ENCODE measurements around the gene FOXS1.

FOXS1 gene

DNA sequence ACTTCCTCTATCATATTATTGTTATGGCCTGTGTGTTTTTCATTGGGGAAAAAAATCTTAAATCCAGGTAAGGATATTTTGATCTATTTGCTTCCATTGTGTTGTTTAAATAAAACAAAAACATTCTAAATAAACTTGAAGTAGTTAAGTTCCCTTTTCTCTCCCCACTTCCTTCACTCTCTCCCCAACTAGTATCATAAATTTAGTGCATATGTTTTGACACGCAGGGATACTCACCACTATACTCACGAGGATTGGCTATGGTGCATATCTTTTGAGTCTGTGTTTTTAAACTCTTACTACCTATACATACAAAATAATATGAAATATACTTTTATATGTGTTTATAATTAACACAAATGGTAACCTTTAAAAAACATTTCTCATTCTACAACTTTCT is 30.3 kb upstream of the FOXS1 start:
- no peaks in the 10 kb centered on the region for H3K9me3 ChIP-seq (replicated peaks; ENCODE audit: insufficient read depth, low read length)
- H3F3A ChIP-seq (ENCODE audit: insufficient read depth, low read length), result no peaks in the 10 kb centered on the region
- no peaks in the 10 kb centered on the region for H3K4me1 ChIP-seq (ENCODE audit: low read length)
- H3K9me2 ChIP-seq (replicated peaks; ENCODE audit: insufficient read depth, low read length), result no peaks in the 10 kb centered on the region
- no peak overlapping the region for H3K27ac ChIP-seq (ENCODE audit: low read length)
- no peak for TF ChIP-seq EZH2phosphoT487 (IDR thresholded peaks at IDR 0.05; ENCODE audit: low read length)
- no peak for TF ChIP-seq EZH2 (optimal IDR thresholded peaks at IDR 0.05; ENCODE audit: low read depth, low read length)
- TF ChIP-seq, protein P1, sequence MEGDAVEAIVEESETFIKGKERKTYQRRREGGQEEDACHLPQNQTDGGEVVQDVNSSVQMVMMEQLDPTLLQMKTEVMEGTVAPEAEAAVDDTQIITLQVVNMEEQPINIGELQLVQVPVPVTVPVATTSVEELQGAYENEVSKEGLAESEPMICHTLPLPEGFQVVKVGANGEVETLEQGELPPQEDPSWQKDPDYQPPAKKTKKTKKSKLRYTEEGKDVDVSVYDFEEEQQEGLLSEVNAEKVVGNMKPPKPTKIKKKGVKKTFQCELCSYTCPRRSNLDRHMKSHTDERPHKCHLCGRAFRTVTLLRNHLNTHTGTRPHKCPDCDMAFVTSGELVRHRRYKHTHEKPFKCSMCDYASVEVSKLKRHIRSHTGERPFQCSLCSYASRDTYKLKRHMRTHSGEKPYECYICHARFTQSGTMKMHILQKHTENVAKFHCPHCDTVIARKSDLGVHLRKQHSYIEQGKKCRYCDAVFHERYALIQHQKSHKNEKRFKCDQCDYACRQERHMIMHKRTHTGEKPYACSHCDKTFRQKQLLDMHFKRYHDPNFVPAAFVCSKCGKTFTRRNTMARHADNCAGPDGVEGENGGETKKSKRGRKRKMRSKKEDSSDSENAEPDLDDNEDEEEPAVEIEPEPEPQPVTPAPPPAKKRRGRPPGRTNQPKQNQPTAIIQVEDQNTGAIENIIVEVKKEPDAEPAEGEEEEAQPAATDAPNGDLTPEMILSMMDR (IDR thresholded peaks at IDR 0.05; ENCODE audit: low read length), result no peak
- H3K9ac ChIP-seq (ENCODE audit: low read length), result no peak overlapping the region
- no peak overlapping the region for H3K4me3 ChIP-seq (ENCODE audit: low read length)
- no peak for DNase-seq
- no peaks in the 10 kb centered on the region for H3K36me3 ChIP-seq (replicated peaks; ENCODE audit: insufficient read depth, low read length)
- no peak overlapping the region for H2AFZ ChIP-seq (ENCODE audit: low read length)
- no peaks in the 10 kb centered on the region for H4K20me1 ChIP-seq (ENCODE audit: insufficient read depth, low read length)
- no peak overlapping the region for H3K4me2 ChIP-seq (ENCODE audit: low read depth, low read length)
- H3K27me3 ChIP-seq (replicated peaks; ENCODE audit: insufficient read depth, low read length), result peaks cover 81% of the 10 kb centered on the region
- H3K79me2 ChIP-seq (ENCODE audit: low read length), result no peaks in the 10 kb centered on the region

DNA sequence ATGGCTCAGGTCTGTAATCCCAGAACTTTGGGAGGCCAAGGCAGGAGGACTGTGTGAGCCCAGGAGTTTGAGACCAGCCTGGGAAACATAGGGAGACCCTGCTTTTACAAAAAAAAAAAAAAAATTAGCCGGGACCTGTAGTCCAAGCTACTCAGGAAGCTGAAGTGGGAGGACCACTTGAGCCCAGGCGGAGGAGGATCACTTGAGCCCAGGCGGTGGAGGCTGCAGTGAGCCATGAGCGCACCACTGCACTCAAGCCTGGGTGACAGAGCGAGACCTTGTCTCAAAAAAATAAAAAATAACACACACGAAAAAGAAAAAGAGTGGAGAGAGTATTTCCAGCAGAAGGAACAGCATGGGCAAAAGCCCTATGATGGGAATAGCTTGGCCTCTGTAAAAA is 27.0 kb upstream of the FOXS1 start:
- Histone ChIP-seq H4K20me1 (ENCODE audit: insufficient read depth, low read length) (no peaks in the 10 kb centered on the region), H3K79me2 (ENCODE audit: low read length) (no peaks in the 10 kb centered on the region), H3K27me3 (replicated peaks; ENCODE audit: insufficient read depth, low read length) (peaks cover 90% of the 10 kb centered on the region), H2AFZ (ENCODE audit: low read length) (no peak overlapping the region), H3K9ac (ENCODE audit: low read length) (no peak overlapping the region), H3K9me2 (replicated peaks; ENCODE audit: insufficient read depth, low read length) (no peaks in the 10 kb centered on the region), H3K27ac (ENCODE audit: low read length) (no peak overlapping the region), H3K4me1 (ENCODE audit: low read length) (no peaks in the 10 kb centered on the region), H3K4me2 (ENCODE audit: low read depth, low read length) (no peak overlapping the region), H3K36me3 (replicated peaks; ENCODE audit: insufficient read depth, low read length) (no peaks in the 10 kb centered on the region), H3K4me3 (ENCODE audit: low read length) (no peak overlapping the region), H3F3A (ENCODE audit: insufficient read depth, low read length) (no peaks in the 10 kb centered on the region), H3K9me3 (replicated peaks; ENCODE audit: insufficient read depth, low read length) (no peaks in the 10 kb centered on the region)
- DNase-seq, result no peak
- TF ChIP-seq, protein P1 (IDR thresholded peaks at IDR 0.05; ENCODE audit: low read length), result no peak
- no peak for TF ChIP-seq EZH2phosphoT487 (IDR thresholded peaks at IDR 0.05; ENCODE audit: low read length)
- no peak for TF ChIP-seq EZH2 (optimal IDR thresholded peaks at IDR 0.05; ENCODE audit: low read depth, low read length)

DNA sequence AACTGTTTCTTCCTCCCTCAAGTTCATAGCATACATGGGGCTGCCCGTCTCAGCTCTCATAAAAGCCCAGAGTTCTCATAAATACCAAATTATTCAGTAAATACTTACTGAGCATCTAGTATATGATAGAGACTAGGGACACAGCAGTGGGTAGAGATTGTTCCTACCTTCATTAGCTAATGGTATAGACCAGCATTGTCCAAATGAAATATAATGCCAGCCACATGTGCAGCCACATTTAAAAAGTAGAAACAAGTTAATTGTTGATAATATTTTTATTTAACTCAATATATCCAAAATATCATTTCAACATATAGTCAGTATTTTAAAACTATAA is 26.2 kb upstream of the FOXS1 start:
- H3K9me2 ChIP-seq (replicated peaks; ENCODE audit: insufficient read depth, low read length), result no peaks in the 10 kb centered on the region
- no peak overlapping the region for H2AFZ ChIP-seq (ENCODE audit: low read length)
- H3K4me2 ChIP-seq (ENCODE audit: low read depth, low read length), result no peak overlapping the region
- peaks cover 90% of the 10 kb centered on the region for H3K27me3 ChIP-seq (replicated peaks; ENCODE audit: insufficient read depth, low read length)
- H3K4me3 ChIP-seq (ENCODE audit: low read length), result no peak overlapping the region
- no peaks in the 10 kb centered on the region for H4K20me1 ChIP-seq (ENCODE audit: insufficient read depth, low read length)
- no peak for DNase-seq
- no peak overlapping the region for H3K9ac ChIP-seq (ENCODE audit: low read length)
- H3K36me3 ChIP-seq (replicated peaks; ENCODE audit: insufficient read depth, low read length), result no peaks in the 10 kb centered on the region
- no peaks in the 10 kb centered on the region for H3K4me1 ChIP-seq (ENCODE audit: low read length)
- no peaks in the 10 kb centered on the region for H3K9me3 ChIP-seq (replicated peaks; ENCODE audit: insufficient read depth, low read length)
- H3K27ac ChIP-seq (ENCODE audit: low read length), result no peak overlapping the region
- TF ChIP-seq EZH2phosphoT487 (IDR thresholded peaks at IDR 0.05; ENCODE audit: low read length) (no peak), EZH2 (optimal IDR thresholded peaks at IDR 0.05; ENCODE audit: low read depth, low read length) (no peak)
- TF ChIP-seq, protein P1 (IDR thresholded peaks at IDR 0.05; ENCODE audit: low read length), result no peak
- no peaks in the 10 kb centered on the region for H3F3A ChIP-seq (ENCODE audit: insufficient read depth, low read length)
- H3K79me2 ChIP-seq (ENCODE audit: low read length), result no peaks in the 10 kb centered on the region

Measured in MM.1S (cell line).